GM12891 (cell line): Measurements from ENCODE around the gene MYCBPAP.

Experiments used
- PAX5 ChIP-seq: IDR thresholded peaks from 2 replicates; pipeline ENCODE4 v1.6.1; 2011; ENCODE audit warnings: low read length, moderate library complexity, mild to moderate bottlenecking; ENCODE audit not compliant: insufficient read depth, severe bottlenecking
- POLR2A ChIP-seq: IDR thresholded peaks from 2 replicates; pipeline ENCODE4 v1.6.1; 2011; ENCODE audit warnings: low read depth, low read length, control low read depth
- POLR2AphosphoS5 ChIP-seq: IDR thresholded peaks from 2 replicates; pipeline ENCODE4 v1.6.1; 2011; ENCODE audit warnings: low read depth, low read length, control low read depth
- POU2F2 ChIP-seq: IDR thresholded peaks from 2 replicates; pipeline ENCODE4 v1.6.1; 2011; ENCODE audit warnings: low read depth, mild to moderate bottlenecking, control low read depth, low read length, moderate library complexity
- SPI1 ChIP-seq: IDR thresholded peaks from 2 replicates; pipeline ENCODE4 v1.6.1; 2011; ENCODE audit warnings: low read depth, low read length, control low read depth
- TAF1 ChIP-seq: IDR thresholded peaks from 2 replicates; pipeline ENCODE4 v1.6.1; 2011; ENCODE audit warnings: low read depth, low read length, control low read depth

DNA sequence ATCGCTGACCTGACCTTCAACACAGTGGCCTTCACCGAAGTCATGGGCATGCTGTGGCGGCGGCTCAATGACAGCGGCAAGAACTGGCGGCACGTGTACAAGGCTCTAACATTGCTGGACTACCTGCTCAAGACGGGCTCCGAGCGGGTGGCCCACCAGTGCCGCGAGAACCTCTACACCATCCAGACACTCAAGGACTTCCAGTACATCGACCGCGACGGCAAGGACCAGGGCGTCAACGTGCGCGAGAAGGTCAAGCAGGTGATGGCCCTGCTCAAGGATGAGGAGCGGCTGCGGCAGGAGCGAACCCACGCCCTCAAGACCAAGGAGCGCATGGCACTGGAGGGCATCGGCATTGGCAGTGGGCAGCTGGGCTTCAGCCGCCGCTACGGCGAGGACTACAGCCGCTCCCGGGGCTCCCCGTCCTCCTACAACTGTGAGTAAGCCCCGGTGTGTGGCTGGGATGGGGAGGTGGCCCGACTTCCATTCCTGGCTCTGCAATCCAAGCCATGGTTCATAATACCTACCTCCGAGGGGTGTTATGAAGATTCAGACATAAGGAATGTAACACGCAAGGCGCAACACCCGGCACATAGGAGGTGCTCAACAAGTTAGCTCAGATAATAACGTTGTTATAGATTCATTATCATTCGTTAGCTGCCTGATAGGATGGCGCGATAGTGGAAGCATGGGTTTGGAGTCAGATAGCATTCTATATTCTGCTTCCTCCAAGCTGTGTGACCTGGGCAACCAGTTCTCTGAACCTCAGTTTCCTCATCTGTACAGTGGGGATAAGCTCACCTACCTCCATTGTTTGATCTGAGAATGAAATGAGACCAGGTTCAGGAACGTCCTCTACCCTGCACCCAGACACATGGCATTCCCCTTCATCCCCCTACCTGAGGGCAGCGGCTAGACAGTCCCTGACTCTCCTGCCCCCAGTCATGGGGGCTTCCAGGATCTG lies 28.7 kb downstream of the MYCBPAP start:
- no peak for TF ChIP-seq POLR2A
- TF ChIP-seq POU2F2 = no peak
- no peak for TF ChIP-seq TAF1
- TF ChIP-seq POLR2AphosphoS5 = no peak
- no peak for TF ChIP-seq SPI1
- TF ChIP-seq PAX5 = no peak
